GM23338 (cell line): Measurements from ENCODE around the gene TTLL13. TPM values are rescaled to one million over a fixed set of nuclear protein-coding genes. Genes with fewer than 3 reads are reported as not detected.
"Not testable (repeated sequence)": the region's sequence is repeated elsewhere in the genome, so short reads cannot be mapped to it uniquely, and the experiment has no call there.

Experiments used
- ATAC-seq: fragments of 200-7000 bp; cut with Tn5 transposase; 3 replicates; pipeline ENCODE4 v1.9.1; 2020
- DNase-seq: peaks from one replicate; pipeline ENCODE4 v3.0.0-alpha.2; 2015; ENCODE audit warnings: low spot score
- H2AFZ ChIP-seq: fragments of 200-600 bp; sonication (generic); 2 replicates; pipeline ENCODE4 v1.8.0; 2016; ENCODE audit warnings: antibody characterized with exemption, mild to moderate bottlenecking, moderate library complexity
- H3F3A ChIP-seq: fragments of 200-600 bp; sonication (generic); replicated peaks from 2 replicates; pipeline ENCODE4 v1.8.0; 2017; ENCODE audit warnings: antibody characterized with exemption, mixed run types, low read depth
- H3K27ac ChIP-seq: fragments of 200-600 bp; sonication (generic); 2 replicates; pipeline ENCODE4 v1.6.1; 2016; ENCODE audit warnings: low read depth
- H3K27me3 ChIP-seq: fragments of 200-600 bp; sonication (generic); 2 replicates; pipeline ENCODE4 v1.8.0; 2016; ENCODE audit warnings: mild to moderate bottlenecking, mixed run types, moderate library complexity; ENCODE audit not compliant: insufficient read depth
- H3K36me3 ChIP-seq: fragments of 200-600 bp; sonication (generic); 2 replicates; pipeline ENCODE4 v1.8.0; 2016; ENCODE audit warnings: mild to moderate bottlenecking; ENCODE audit not compliant: insufficient read depth
- H3K4me1 ChIP-seq: fragments of 200-600 bp; sonication (generic); 2 replicates; pipeline ENCODE4 v1.8.0; 2016; ENCODE audit warnings: mild to moderate bottlenecking, moderate library complexity; ENCODE audit not compliant: insufficient read depth
- H3K4me2 ChIP-seq: fragments of 200-600 bp; sonication (generic); 2 replicates; pipeline ENCODE4 v1.7.1; 2017; ENCODE audit warnings: mixed run types
- H3K4me3 ChIP-seq: fragments of 200-600 bp; sonication (generic); 2 replicates; pipeline ENCODE4 v1.6.1; 2016; ENCODE audit warnings: mixed run types
- H3K79me2 ChIP-seq: fragments of 200-600 bp; sonication (generic); replicated peaks from 2 replicates; pipeline ENCODE4 v1.8.0; 2017; ENCODE audit warnings: mild to moderate bottlenecking; ENCODE audit not compliant: insufficient read depth
- H3K9me2 ChIP-seq: fragments of 200-600 bp; sonication (generic); 2 replicates; pipeline ENCODE4 v1.8.0; 2017; ENCODE audit not compliant: insufficient read depth
- H4K20me1 ChIP-seq: fragments of 200-600 bp; sonication (generic); replicated peaks from 2 replicates; pipeline ENCODE4 v1.8.0; 2017; ENCODE audit warnings: mild to moderate bottlenecking; ENCODE audit not compliant: insufficient read depth
- H3K27ac Mint-ChIP-seq: 2 replicates; pipeline ENCODE4 v1.8.0; 2020; ENCODE audit warnings: inconsistent platforms, mild to moderate bottlenecking, moderate library complexity, mixed read lengths
- H3K27me3 Mint-ChIP-seq: 3 replicates; pipeline ENCODE4 v1.8.0; 2022; ENCODE audit warnings: low read depth, mild to moderate bottlenecking, moderate library complexity, mixed read lengths, inconsistent platforms; ENCODE audit not compliant: insufficient read depth, poor library complexity
- H3K36me3 Mint-ChIP-seq: 3 replicates; pipeline ENCODE4 v1.8.0; 2021; ENCODE audit warnings: low read depth, mild to moderate bottlenecking, inconsistent platforms, moderate library complexity, mixed read lengths
- H3K4me1 Mint-ChIP-seq: 3 replicates; pipeline ENCODE4 v1.8.0; 2020; ENCODE audit warnings: mild to moderate bottlenecking, inconsistent platforms, mixed read lengths
- H3K4me3 Mint-ChIP-seq: 3 replicates; pipeline ENCODE4 v1.8.0; 2021; ENCODE audit warnings: moderate library complexity, mild to moderate bottlenecking, inconsistent platforms, mixed read lengths
- H3K9me3 Mint-ChIP-seq: 3 replicates; pipeline ENCODE4 v1.8.0; 2020; ENCODE audit warnings: moderate library complexity, mild to moderate bottlenecking, inconsistent platforms, mixed read lengths
- CREB1 ChIP-seq: fragments of 250-450 bp; sonication (Bioruptor Pico); IDR thresholded peaks from 2 replicates; pipeline ENCODE4 v1.5.0; 2020; ENCODE audit warnings: low read depth, mild to moderate bottlenecking, moderate library complexity
- CTCF ChIP-seq, 2 experiments: fragments of 200-600 bp in 1 of 2; sonication (generic) in 1 of 2; conservative IDR thresholded peaks; 2 replicates each; pipeline versions ENCODE4 v1.5.1 to v1.6.1; 2016 to 2017; ENCODE audit warnings: antibody characterized with exemption in 2 of 2, low read depth in 2 of 2, mild to moderate bottlenecking in 2 of 2, moderate library complexity in 1 of 2
- EZH2phosphoT487 ChIP-seq: fragments of 200-600 bp; sonication (generic); IDR thresholded peaks from one replicate; pipeline ENCODE4 v1.8.1; 2018; ENCODE audit warnings: antibody characterized with exemption; ENCODE audit not compliant: unreplicated experiment
- NANOG ChIP-seq: IDR thresholded peaks from 2 replicates; pipeline ENCODE4 v1.6.1; 2016; ENCODE audit warnings: antibody characterized with exemption, borderline replicate concordance
- POLR2AphosphoS5 ChIP-seq: IDR thresholded peaks from 2 replicates; pipeline ENCODE4 v1.6.1; 2016; ENCODE audit warnings: antibody characterized with exemption, low read depth
- ZNF462 ChIP-seq: fragments of 250-450 bp; sonication (Bioruptor Pico); IDR thresholded peaks from 2 replicates; pipeline ENCODE4 v1.5.0; 2020; ENCODE audit warnings: mild to moderate bottlenecking, moderate library complexity
- polyA plus RNA-seq: library from polyadenylated mRNA; unstranded; fragments of >200 nt; fragmentation: Nextera tagmentation; extraction: Ambion mirVana; gene quantifications from 2 replicates; pipeline ENCODE4 v1.2.1, GENCODE V29; 2016
- total RNA-seq: library from RNA; depleted of rRNA; stranded (reverse); fragments of >200 nt; shearing (Covaris generic); gene quantifications from 2 replicates; pipeline ENCODE4 v1.2.3, GENCODE V29; 2014

The TTLL13 gene
- total and polyA plus RNA-seq, 2 experiments from 2014 or later, result not detected

- Histone ChIP-seq H3K9me2 (no peaks in the 10 kb centered on the region), H3K4me2 (no peak overlapping the region), H2AFZ (no peak overlapping the region; the same call in none of the 2 replicates), H3K79me2 (no peaks in the 10 kb centered on the region), H3K4me3 (no peak overlapping the region), H4K20me1 (no peaks in the 10 kb centered on the region), H3K36me3 (no peaks in the 10 kb centered on the region), H3K27me3 (no peaks in the 10 kb centered on the region), H3K4me1 (peaks cover 8% of the 10 kb centered on the region; the same call in 1 of the 2 replicates), H3K27ac (peak overlapping the region; percentile 67), H3F3A (0 out of 2 replicates have a peak, but pooled peaks cover 2% of the 10 kb centered on the region)
- DNase-seq, result no peak
- H3K36me3 Mint-ChIP-seq, result no peaks in the 10 kb centered on the region
- H3K27me3 Mint-ChIP-seq, result peaks cover 3% of the 10 kb centered on the region
- no peaks in the 10 kb centered on the region for H3K9me3 Mint-ChIP-seq
- no peak for ATAC-seq
- TF ChIP-seq NANOG (no peak), EZH2phosphoT487 (no peak), POLR2AphosphoS5 (no peak)
- peaks cover 17% of the 10 kb centered on the region for H3K4me1 Mint-ChIP-seq
- H3K4me3 Mint-ChIP-seq, result no peak overlapping the region
- peak overlapping the region; percentile 77 for H3K27ac Mint-ChIP-seq
These were observed 38.6 kb downstream of the TTLL13 start for GRCh38 chr15:90287946-90288345.

DNA sequence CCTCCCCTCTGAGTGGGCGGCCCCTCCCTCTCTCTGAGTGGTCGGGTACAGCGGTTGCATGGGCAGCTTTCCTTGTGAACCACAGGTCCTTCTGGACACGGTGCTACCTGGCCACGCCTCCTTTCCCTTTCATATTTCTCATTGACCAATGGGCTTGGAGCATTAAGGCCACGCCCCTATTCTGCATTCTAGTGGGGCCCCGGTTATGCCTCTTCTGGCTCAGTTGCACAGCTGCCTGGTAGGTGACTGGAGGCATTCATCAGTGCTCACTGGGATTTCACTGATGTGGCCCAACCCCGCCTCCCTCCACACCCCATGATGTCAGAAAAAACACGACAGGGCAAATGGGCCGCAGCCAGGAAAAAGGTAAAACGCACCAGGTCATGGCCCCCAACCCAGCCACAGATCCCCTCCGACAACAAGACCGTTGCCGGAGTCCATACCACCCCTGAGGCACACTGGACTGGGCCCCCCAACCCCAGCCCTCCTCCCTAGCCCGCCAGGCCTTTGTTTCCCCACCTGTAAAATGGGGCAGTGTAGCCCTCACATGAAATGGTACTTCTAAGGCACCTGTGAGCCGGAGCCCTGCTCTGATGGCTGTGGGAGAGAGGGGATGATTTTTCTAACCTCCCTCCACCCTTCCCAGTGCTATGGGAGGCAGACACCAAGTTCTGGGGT lies 42.5 kb downstream of the TTLL13 start:
- no peak for ATAC-seq
- no peak overlapping the region for H3K27ac Mint-ChIP-seq
- Histone ChIP-seq H2AFZ (0 out of 2 replicates have a peak overlapping the region, but pooled peaks have one; percentile 18), H3F3A (0 out of 2 replicates have a peak, but pooled peaks cover 2% of the 10 kb centered on the region), H3K79me2 (no peaks in the 10 kb centered on the region), H3K4me3 (no peak overlapping the region), H3K27ac (no peak overlapping the region), H3K4me1 (peaks cover 10% of the 10 kb centered on the region; the same call in 1 of the 2 replicates), H3K36me3 (no peaks in the 10 kb centered on the region), H3K27me3 (no peaks in the 10 kb centered on the region), H3K9me2 (no peaks in the 10 kb centered on the region), H3K4me2 (no peak overlapping the region), H4K20me1 (no peaks in the 10 kb centered on the region)
- DNase-seq, result peak; percentile 60
- H3K4me3 Mint-ChIP-seq, result no peak overlapping the region
- no peaks in the 10 kb centered on the region for H3K36me3 Mint-ChIP-seq
- H3K4me1 Mint-ChIP-seq, result peaks cover 39% of the 10 kb centered on the region
- no peak for TF ChIP-seq CREB1 (CRISPR knock-in tag)
- peaks cover 10% of the 10 kb centered on the region for H3K27me3 Mint-ChIP-seq
- H3K9me3 Mint-ChIP-seq, result no peaks in the 10 kb centered on the region

- not testable (repeated sequence) for H4K20me1 ChIP-seq, H3K79me2 ChIP-seq, H3K27me3 ChIP-seq, H3K4me1 ChIP-seq, H3K4me2 ChIP-seq, H3K36me3 Mint-ChIP-seq, H3F3A ChIP-seq, H3K4me3 ChIP-seq, H3K36me3 ChIP-seq, H3K9me2 ChIP-seq, H3K27ac ChIP-seq, H3K9me3 Mint-ChIP-seq, H2AFZ ChIP-seq, H3K27me3 Mint-ChIP-seq
- ATAC-seq (peak; percentile 99), DNase-seq (peak; percentile 96)
- Mint-ChIP-seq H3K27ac (peak overlapping the region; percentile 19; the same call in 1 of the 2 replicates), H3K4me1 (peaks cover 29% of the 10 kb centered on the region), H3K4me3 (peak overlapping the region; percentile 26; the same call in 1 of the 3 replicates)
- peak; percentile 43; the same call in 1 of the 2 replicates for TF ChIP-seq POLR2AphosphoS5
- TF ChIP-seq CREB1 (CRISPR knock-in tag), result peak; percentile 71
- TF ChIP-seq CTCF (conservative IDR thresholded peaks at IDR 0.05; ENCODE audit: low read depth in 2 of 2), result peak; percentile 82 to 97
- TF ChIP-seq ZNF462 (CRISPR knock-in tag), result peak; percentile 59; the same call in 1 of the 2 replicates
These were observed 43.9 kb downstream of the TTLL13 start for GRCh38 chr15:90293040-90293810.
